ENCODE data around the gene TAF15. TPM values are rescaled to one million over a fixed set of nuclear protein-coding genes. Genes with fewer than 3 reads are reported as not detected.
A peak's percentile ranks its signal among the peaks of the same experiment; 100 is the strongest.

The TAF15 gene
- total and polyA plus RNA-seq, 2 of the 13 experiments (the other 11 are each of a cell fraction or from before 2014, with no cell fraction given): 25.2 to 26.5 TPM

GRCh38 chr17:35847633-35848373 is 38.5 kb downstream of the TAF15 start (continued):
- no peak for TF ChIP-seq KDM5B (CRISPR knock-in tag; IDR thresholded peaks at IDR 0.05; ENCODE audit: borderline replicate concordance)
- TF ChIP-seq, protein P1, sequence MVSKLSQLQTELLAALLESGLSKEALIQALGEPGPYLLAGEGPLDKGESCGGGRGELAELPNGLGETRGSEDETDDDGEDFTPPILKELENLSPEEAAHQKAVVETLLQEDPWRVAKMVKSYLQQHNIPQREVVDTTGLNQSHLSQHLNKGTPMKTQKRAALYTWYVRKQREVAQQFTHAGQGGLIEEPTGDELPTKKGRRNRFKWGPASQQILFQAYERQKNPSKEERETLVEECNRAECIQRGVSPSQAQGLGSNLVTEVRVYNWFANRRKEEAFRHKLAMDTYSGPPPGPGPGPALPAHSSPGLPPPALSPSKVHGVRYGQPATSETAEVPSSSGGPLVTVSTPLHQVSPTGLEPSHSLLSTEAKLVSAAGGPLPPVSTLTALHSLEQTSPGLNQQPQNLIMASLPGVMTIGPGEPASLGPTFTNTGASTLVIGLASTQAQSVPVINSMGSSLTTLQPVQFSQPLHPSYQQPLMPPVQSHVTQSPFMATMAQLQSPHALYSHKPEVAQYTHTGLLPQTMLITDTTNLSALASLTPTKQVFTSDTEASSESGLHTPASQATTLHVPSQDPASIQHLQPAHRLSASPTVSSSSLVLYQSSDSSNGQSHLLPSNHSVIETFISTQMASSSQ (IDR thresholded peaks at IDR 0.05; ENCODE audit: low read depth): no peak
- TF ChIP-seq, protein P1 (CRISPR knock-in tag; IDR thresholded peaks at IDR 0.05; ENCODE audit: borderline replicate concordance): no peak
- no peak for TF ChIP-seq ATAD3A (CRISPR knock-in tag; IDR thresholded peaks at IDR 0.05)
- no peak for TF ChIP-seq RFX3 (CRISPR knock-in tag; IDR thresholded peaks at IDR 0.05)
- no peak for TF ChIP-seq ZNF17 (CRISPR knock-in tag; IDR thresholded peaks at IDR 0.05)
- no peak for TF ChIP-seq TBP (CRISPR knock-in tag; IDR thresholded peaks at IDR 0.05)
- TF ChIP-seq RBM22 (optimal IDR thresholded peaks at IDR 0.05; ENCODE audit: low read length): peak; percentile 16
- TF ChIP-seq, protein P2, sequence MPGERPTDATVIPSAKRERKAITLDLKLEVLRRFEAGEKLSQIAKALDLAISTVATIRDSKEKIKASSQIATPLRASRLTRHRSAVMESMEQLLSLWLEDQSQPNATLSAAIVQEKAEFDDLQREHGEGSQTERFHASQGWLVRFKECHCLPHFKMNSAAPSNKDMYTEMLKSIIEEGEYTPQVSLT (CRISPR knock-in tag; IDR thresholded peaks at IDR 0.05; ENCODE audit: borderline replicate concordance, low read depth): no peak
- no peak for TF ChIP-seq YEATS2 (CRISPR knock-in tag; IDR thresholded peaks at IDR 0.05; ENCODE audit: borderline replicate concordance)
- TF ChIP-seq ZNF510 (CRISPR knock-in tag; IDR thresholded peaks at IDR 0.05; ENCODE audit: low read depth): no peak
- TF ChIP-seq RORA (CRISPR knock-in tag; IDR thresholded peaks at IDR 0.05): no peak
- TF ChIP-seq NPAS2 (CRISPR knock-in tag; IDR thresholded peaks at IDR 0.05; ENCODE audit: borderline replicate concordance): no peak
- no peak for TF ChIP-seq CC2D1A (CRISPR knock-in tag; IDR thresholded peaks at IDR 0.05)
- TF ChIP-seq SOX13 (IDR thresholded peaks at IDR 0.05): no peak
- TF ChIP-seq SOX13 (CRISPR knock-in tag; conservative IDR thresholded peaks at IDR 0.05 in 1 of 2, IDR thresholded peaks at IDR 0.05 in 1 of 2): no peak

Measured in HepG2 (cell line).